ENCODE results near the gene ART3. TPM values are rescaled to one million over a fixed set of nuclear protein-coding genes. Genes with fewer than 3 reads are reported as not detected.

Gene ART3
- total RNA-seq, 2 donors from 2014 or later, result 0.92 TPM; not detected in 1

DNA sequence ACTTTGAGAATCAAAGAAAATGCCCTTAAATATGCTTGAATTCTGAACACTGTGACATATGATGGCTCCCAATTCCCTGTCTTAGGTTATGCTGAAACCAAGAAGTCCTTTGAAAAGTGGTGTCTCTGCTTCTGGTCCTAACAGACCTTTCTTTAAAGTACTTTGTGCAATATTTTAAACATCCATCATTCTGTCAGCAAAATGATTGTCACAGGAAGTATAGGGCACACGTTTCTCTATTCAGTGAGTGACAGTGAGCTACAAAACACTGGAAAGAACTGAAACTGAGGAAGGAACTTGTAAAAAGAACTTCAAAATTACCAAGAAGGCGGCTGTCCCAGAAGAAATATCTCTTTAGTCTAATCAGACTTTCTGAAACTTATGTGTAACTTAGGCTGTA, 85.8 kb downstream of the ART3 start:
- no peak overlapping the region for H3K9ac ChIP-seq (ENCODE audit: extremely low read depth, low read length, poor library complexity, severe bottlenecking)
- Mint-ChIP-seq H3K36me3 (ENCODE audit: low read depth) (peaks cover 42% of the 10 kb centered on the region), H3K27ac (no peak overlapping the region), H3K4me1 (no peaks in the 10 kb centered on the region), H3K27me3 (ENCODE audit: insufficient read depth) (no peaks in the 10 kb centered on the region), H3K4me3 (no peak overlapping the region), H3K9me3 (no peaks in the 10 kb centered on the region)
- H3K27ac ChIP-seq (ENCODE audit: low read depth, low read length), result no peak overlapping the region
- no peak for DNase-seq
- no peaks in the 10 kb centered on the region for H3K27me3 ChIP-seq (ENCODE audit: control insufficient read depth, insufficient read depth, low read length, poor library complexity, severe bottlenecking)
- TF ChIP-seq, protein P1, sequence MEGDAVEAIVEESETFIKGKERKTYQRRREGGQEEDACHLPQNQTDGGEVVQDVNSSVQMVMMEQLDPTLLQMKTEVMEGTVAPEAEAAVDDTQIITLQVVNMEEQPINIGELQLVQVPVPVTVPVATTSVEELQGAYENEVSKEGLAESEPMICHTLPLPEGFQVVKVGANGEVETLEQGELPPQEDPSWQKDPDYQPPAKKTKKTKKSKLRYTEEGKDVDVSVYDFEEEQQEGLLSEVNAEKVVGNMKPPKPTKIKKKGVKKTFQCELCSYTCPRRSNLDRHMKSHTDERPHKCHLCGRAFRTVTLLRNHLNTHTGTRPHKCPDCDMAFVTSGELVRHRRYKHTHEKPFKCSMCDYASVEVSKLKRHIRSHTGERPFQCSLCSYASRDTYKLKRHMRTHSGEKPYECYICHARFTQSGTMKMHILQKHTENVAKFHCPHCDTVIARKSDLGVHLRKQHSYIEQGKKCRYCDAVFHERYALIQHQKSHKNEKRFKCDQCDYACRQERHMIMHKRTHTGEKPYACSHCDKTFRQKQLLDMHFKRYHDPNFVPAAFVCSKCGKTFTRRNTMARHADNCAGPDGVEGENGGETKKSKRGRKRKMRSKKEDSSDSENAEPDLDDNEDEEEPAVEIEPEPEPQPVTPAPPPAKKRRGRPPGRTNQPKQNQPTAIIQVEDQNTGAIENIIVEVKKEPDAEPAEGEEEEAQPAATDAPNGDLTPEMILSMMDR (conservative IDR thresholded peaks at IDR 0.05), result no peak
- no peaks in the 10 kb centered on the region for H3K4me1 ChIP-seq (ENCODE audit: control insufficient read depth, insufficient read depth, low read length)
- peaks cover 22% of the 10 kb centered on the region for H3K36me3 ChIP-seq (ENCODE audit: control insufficient read depth, insufficient read depth, low read length)
- WGBS, 2 experiments (ENCODE audit: insufficient coverage in 1 of 2, insufficient read length in 1 of 2), result 73% methylated on average over 2 of the region's 2 CpGs
- no peak overlapping the region for H3K4me3 ChIP-seq (ENCODE audit: low read length)
- H3K9me3 ChIP-seq (ENCODE audit: control insufficient read depth, low read length), result no peaks in the 10 kb centered on the region

Other genes with a start within 250 kb of the ART3 start
- not detected for gene PPEF2, start 172.3 kb upstream of the ART3 start, total RNA-seq
- gene NAAA, start 133.7 kb upstream of the ART3 start, total RNA-seq, result 1 to 10 TPM; 1.7 TPM
- gene SDAD1, start 83.8 kb upstream of the ART3 start, total RNA-seq, result 10 to 100 TPM; 38.1 to 47.4 TPM
- not detected for gene CXCL9, start 67.2 kb upstream of the ART3 start, total RNA-seq
- gene CXCL10, start 51.2 kb upstream of the ART3 start, total RNA-seq, result not detected
- gene CXCL11, start 38.6 kb upstream of the ART3 start, total RNA-seq, result not detected
- 10 to 100 TPM; 78.6 to 88.5 TPM for gene NUP54, start 73.7 kb downstream of the ART3 start, total RNA-seq
- gene SCARB2, start 139.1 kb downstream of the ART3 start, total RNA-seq, result 10 to 100 TPM; 45.8 to 78.5 TPM
- 1 to 10 TPM in 1 of 2 donors, under 1 TPM in 1; 0.84 to 2.5 TPM for gene FAM47E, start 177.0 kb downstream of the ART3 start, total RNA-seq
- 1 to 10 TPM in 1 of 2 donors, under 1 TPM in 1; 0.31 to 1.3 TPM for gene STBD1, start 232.0 kb downstream of the ART3 start, total RNA-seq

Measured in endodermal cell (in vitro differentiated cells).